Subcutaneous adipose tissue (tissue), 4 donors: Measurements from ENCODE around the gene RPS6KA4. TPM values are rescaled to one million over a fixed set of nuclear protein-coding genes. Genes with fewer than 3 reads are reported as not detected.

Experiments
- CTCF ChIP-seq: fragments of 450-650 bp; IDR thresholded peaks from one replicate; pipeline ENCODE4 v1.5.1; 2016; ENCODE audit warnings: low read depth, mild to moderate bottlenecking, control low read depth, antibody characterized with exemption, moderate library complexity
- total RNA-seq, 4 donors: library from RNA; depleted of rRNA; stranded (reverse); fragments of >200 nt; gene quantifications; one replicate each; pipeline ENCODE4 v1.1.0, GENCODE V29; 2016

RPS6KA4 gene
- total RNA-seq, 4 donors from 2014 or later, result 7.2 to 27.5 (median 16.3) TPM

GRCh38 chr11:64387916-64388315, 29.0 kb downstream of the RPS6KA4 start:
- no peak for TF ChIP-seq CTCF

- no peak for TF ChIP-seq CTCF
Observed at GRCh38 chr11:64388894-64389293, 29.9 kb downstream of the RPS6KA4 start.

GRCh38 chr11:64389851-64390250, 30.9 kb downstream of the RPS6KA4 start:
- TF ChIP-seq CTCF, result no peak

- TF ChIP-seq CTCF, result no peak
Observed at GRCh38 chr11:64390558-64390957, 31.6 kb downstream of the RPS6KA4 start.

- TF ChIP-seq CTCF, result no peak
Observed at GRCh38 chr11:64391839-64392238, 32.9 kb downstream of the RPS6KA4 start.

- no peak for TF ChIP-seq CTCF
Observed at GRCh38 chr11:64395545-64396078, 36.6 kb downstream of the RPS6KA4 start.

- no peak for TF ChIP-seq CTCF
Observed at GRCh38 chr11:64396079-64396591, 37.2 kb downstream of the RPS6KA4 start.
